ENCODE measurements around the gene PRSS56. TPM values are rescaled to one million over a fixed set of nuclear protein-coding genes. Genes with fewer than 3 reads are reported as not detected.

PRSS56 gene
- not detected for total RNA-seq
- long read RNA-seq: 0 reads

DNA sequence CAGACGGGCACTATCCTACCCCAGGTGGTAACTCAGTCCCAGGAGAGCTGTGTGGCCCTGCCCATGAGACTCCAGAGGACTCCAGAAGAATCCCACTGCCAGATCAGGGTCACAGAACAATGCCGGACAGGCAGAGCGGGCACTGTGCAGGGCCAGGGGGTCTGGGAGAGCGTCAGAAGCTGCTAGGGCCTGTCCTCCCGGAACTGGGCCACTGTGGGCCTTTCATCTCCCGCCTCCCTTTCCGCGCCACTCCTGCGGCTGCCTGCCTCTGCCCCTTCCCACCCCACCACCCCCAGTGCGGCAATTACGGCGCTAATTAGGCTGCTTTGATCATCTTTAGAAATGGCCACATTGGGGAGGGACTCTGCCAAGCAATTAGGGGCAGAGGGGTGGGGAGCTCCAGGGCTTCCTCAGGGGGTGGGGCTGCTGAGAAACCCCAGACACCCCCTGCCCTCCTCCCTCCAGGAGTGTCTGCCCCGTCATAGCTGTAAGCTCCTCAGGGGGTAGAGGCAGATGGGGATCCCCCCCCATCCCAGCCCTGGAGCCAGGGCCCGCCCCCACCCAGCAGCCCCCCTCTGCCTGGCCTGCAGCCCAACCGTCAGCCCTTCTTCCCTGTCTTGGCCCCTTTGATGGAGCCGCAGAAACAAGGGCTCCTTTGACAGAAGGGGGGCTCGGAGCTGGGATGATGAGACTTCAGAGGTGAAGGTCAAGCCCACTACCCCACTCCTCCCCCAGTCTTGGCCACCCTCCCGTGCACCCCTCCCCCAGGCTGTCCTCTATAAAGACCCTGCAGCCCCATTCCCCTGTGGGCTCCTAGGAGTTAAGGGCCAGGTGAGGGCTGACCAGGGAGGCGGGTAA lies at the start of gene PRSS56:
Gene PRSS56 (plus strand): TSS at position 808 of the 858 bp plus-strand sequence. CDS start 211 bp downstream, outside the sequence.
- Histone ChIP-seq H3K4me1 (peaks cover 23% of the 10 kb centered on the region), H3K9me3 (no peaks in the 10 kb centered on the region), H3K27me3 (ENCODE audit: low read depth) (peaks cover 58% of the 10 kb centered on the region), H3K36me3 (no peaks in the 10 kb centered on the region), H3K27ac (no peak within 1 kb of the TSS), H3K4me3 (no peak within 1 kb of the TSS)
- no peak for DNase-seq
- ATAC-seq: no peak
- TF ChIP-seq, protein P1, sequence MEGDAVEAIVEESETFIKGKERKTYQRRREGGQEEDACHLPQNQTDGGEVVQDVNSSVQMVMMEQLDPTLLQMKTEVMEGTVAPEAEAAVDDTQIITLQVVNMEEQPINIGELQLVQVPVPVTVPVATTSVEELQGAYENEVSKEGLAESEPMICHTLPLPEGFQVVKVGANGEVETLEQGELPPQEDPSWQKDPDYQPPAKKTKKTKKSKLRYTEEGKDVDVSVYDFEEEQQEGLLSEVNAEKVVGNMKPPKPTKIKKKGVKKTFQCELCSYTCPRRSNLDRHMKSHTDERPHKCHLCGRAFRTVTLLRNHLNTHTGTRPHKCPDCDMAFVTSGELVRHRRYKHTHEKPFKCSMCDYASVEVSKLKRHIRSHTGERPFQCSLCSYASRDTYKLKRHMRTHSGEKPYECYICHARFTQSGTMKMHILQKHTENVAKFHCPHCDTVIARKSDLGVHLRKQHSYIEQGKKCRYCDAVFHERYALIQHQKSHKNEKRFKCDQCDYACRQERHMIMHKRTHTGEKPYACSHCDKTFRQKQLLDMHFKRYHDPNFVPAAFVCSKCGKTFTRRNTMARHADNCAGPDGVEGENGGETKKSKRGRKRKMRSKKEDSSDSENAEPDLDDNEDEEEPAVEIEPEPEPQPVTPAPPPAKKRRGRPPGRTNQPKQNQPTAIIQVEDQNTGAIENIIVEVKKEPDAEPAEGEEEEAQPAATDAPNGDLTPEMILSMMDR (IDR thresholded peaks at IDR 0.05): no peak
- intact Hi-C loops (cut with DNase I): no loop called here

DNA sequence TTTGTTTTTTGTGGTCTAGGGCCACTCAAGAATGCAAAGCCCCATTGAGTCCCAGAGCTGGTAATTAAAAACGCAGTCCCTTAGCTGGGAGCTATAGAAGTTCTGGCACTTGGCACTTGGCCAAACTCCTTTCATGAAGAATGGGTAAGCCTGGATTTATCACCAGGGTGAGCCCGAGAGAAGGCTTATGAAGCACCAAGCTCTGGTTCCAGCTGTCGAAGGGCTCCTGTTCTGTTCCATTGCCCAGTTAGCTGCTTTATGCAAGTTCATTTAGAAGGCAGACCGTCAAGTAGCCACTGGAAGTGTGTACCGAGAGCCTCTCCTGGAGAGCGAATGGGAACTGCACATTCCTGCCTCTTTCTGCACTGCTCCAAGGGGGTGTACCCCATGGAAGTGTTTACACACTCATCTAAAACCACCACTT lies 46.7 kb upstream of the PRSS56 start:
- H3K4me1 ChIP-seq: no peaks in the 10 kb centered on the region
- peaks cover 7% of the 10 kb centered on the region for H3K27me3 ChIP-seq (ENCODE audit: low read depth)
- ATAC-seq (peak; percentile 89 to 92), DNase-seq (peak; percentile 47)
- H3K36me3 ChIP-seq: no peaks in the 10 kb centered on the region
- no peaks in the 10 kb centered on the region for H3K9me3 ChIP-seq
- H3K4me3 ChIP-seq: no peak overlapping the region
- no peak overlapping the region for H3K27ac ChIP-seq
- intact Hi-C loops (cut with DNase I): no loop called here
- TF ChIP-seq, protein P1 (IDR thresholded peaks at IDR 0.05): no peak

DNA sequence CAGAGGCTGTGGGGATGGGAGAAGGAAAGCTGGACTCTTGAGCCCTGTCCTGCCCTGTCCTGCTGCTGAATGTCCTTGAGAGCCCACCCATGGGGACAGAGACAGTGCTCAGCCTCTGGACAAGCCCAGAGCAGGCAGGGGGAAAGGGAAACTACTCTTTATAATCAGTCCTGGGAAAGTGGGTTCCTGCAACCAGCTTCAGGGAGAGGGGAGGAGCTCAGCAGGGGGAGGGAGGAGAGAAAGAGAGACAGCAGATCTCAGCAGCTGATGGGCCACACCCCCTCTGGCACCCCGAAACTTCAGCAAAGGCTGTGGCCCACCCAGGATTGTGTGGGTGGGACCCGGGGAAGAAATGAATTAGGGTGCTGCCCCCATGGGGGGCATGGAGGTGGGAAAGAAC lies 44.1 kb upstream of the PRSS56 start:
- Histone ChIP-seq H3K4me1 (no peaks in the 10 kb centered on the region), H3K4me3 (no peak overlapping the region), H3K27me3 (ENCODE audit: low read depth) (peaks cover 7% of the 10 kb centered on the region), H3K36me3 (no peaks in the 10 kb centered on the region), H3K27ac (no peak overlapping the region), H3K9me3 (no peaks in the 10 kb centered on the region)
- DNase-seq (peak; percentile 11), ATAC-seq (no peak)
- intact Hi-C loops (cut with DNase I): no loop called here
- TF ChIP-seq, protein P1 (IDR thresholded peaks at IDR 0.05): no peak

DNA sequence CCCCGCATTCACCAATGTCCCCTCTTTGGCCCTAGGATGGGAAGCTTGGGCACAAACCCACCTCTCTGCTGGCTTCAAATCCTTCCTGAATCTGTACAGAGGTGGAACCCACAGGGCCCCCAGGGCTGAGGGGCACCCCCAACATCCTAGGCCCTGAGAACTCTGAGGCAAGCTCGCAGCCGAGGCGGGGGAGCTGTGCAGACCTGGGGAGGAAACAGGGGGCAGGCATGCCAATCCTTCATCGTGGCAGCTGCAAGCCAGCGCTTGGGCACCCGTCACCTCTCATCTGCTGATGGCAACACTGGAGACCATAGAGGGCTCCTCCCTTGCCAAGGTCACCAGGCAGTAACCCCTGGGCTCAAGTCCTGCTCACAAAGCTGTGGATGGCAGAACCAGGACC lies 43.4 kb upstream of the PRSS56 start:
- DNase-seq (peak; percentile 28), ATAC-seq (no peak)
- TF ChIP-seq, protein P1 (IDR thresholded peaks at IDR 0.05): no peak

DNA sequence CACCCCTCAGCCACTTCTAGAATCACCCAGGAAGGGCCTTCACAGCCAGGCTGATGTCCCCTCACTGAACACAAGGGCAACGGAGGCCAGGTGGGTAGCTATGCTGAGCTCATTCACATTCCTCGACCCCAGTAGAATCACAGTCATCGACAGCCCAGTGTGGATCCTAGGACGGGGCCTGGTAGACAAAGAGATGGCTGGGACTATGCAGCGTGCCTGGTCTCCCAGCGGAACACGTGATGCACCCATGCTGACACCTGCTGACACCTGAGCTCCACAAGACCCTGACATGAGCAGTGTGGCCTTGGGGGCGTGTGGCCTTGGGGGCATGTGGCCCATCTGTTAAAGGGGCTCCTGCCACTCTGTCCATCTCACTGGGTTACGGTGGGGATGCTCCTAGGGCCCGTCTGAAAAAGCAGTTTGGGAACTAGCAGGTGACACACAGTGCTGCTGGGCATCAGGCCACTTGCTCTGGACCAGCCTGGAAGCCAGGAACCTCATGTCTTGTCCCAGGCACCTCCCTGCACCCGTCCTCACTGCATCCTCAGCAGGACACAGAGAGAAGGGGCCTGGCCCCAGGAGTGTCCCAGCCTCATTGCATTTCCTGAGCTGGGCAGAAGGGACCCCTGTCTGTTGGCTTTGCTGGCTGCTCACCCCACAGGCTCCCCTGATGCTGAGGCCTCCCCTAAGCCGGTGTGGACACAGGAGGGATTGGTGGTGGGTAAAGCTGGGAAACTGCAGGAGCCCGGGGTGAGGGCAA lies 42.3 kb upstream of the PRSS56 start:
- no peak for ATAC-seq
- DNase-seq: peak; percentile 28
- H3K27ac ChIP-seq: no peak overlapping the region
- H3K27me3 ChIP-seq (ENCODE audit: low read depth): peaks cover 18% of the 10 kb centered on the region
- no peaks in the 10 kb centered on the region for H3K36me3 ChIP-seq
- intact Hi-C loops (cut with DNase I): no loop called here
- TF ChIP-seq, protein P1 (IDR thresholded peaks at IDR 0.05): no peak
- H3K4me3 ChIP-seq: no peak overlapping the region
- H3K4me1 ChIP-seq: no peaks in the 10 kb centered on the region
- no peaks in the 10 kb centered on the region for H3K9me3 ChIP-seq

More for the DNA sequence above, 43.4 kb upstream of the PRSS56 start:
- Histone ChIP-seq H3K4me3 (no peak overlapping the region), H3K36me3 (no peaks in the 10 kb centered on the region), H3K27me3 (ENCODE audit: low read depth) (peaks cover 7% of the 10 kb centered on the region), H3K9me3 (no peaks in the 10 kb centered on the region), H3K27ac (no peak overlapping the region), H3K4me1 (no peaks in the 10 kb centered on the region)
- intact Hi-C loops (cut with DNase I): no loop called here
